GM18909 (cell line): ENCODE measurements around the gene RGS3.
A peak's percentile ranks its signal among the peaks of the same experiment; 100 is the strongest.
"Not testable (repeated sequence)": the region's sequence is repeated elsewhere in the genome, so short reads cannot be mapped to it uniquely, and the experiment has no call there.

ENCODE experiments used
- ATAC-seq: cut with Tn5 transposase; IDR thresholded peaks from one replicate; pipeline ENCODE4 v1.9.1; 2021; ENCODE audit warnings: mild to moderate bottlenecking; ENCODE audit not compliant: unreplicated experiment, poor library complexity

Gene RGS3

GRCh38 chr9:113463418-113464285, at the start of gene RGS3:
Gene RGS3 (plus strand): TSS chr9:113463727. CDS start chr9:113463803, 76 bp downstream.
- no peak for ATAC-seq

DNA sequence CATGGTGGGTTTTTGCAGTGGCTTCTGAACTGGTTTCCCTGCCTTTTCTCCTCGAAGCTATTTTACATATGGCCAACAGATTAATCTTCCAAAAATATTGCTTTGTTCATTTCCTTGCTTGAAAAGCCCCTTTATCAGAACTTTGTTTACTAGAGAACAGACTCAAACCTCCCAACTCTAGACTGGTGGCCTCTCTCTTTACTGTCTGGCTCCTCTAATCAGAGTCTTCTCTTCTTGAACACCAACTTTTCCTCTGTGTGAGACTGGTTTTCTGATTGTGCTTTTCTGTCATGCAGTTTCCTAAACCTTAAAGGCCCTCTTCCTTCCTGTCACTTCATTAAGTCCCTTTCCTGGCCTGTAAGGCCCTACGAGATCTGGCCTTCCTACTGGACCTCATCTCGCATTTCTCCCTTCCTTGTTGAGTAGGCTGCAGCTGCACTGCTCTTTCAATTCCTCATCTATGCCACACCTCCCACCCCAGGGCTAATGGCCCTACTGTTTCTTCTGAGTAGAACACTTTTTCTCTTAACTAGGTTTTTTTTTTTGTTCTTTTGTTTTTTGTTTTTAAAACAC, 47.3 kb upstream of the RGS3 start:
- peak; percentile 97 for ATAC-seq

DNA sequence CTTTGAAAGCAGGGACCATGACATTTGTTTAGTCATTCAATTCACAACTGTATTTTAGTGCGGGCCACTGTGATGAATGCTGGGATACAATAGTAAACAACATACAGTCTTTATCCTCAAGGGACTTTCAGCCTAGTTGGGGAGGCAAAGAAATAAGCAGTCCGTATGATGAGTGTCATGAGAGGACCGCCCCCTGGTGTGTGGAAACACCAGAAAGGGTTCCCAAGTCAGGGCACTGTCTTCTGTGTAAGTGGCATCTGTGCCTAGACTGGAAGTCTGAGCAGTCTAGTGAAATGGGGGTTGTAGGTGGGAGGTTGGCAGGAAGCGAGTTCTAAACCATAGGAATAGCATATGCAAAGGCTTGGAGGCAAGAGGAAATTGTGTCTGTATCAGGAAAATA, 46.2 kb upstream of the RGS3 start:
- no peak for ATAC-seq

DNA sequence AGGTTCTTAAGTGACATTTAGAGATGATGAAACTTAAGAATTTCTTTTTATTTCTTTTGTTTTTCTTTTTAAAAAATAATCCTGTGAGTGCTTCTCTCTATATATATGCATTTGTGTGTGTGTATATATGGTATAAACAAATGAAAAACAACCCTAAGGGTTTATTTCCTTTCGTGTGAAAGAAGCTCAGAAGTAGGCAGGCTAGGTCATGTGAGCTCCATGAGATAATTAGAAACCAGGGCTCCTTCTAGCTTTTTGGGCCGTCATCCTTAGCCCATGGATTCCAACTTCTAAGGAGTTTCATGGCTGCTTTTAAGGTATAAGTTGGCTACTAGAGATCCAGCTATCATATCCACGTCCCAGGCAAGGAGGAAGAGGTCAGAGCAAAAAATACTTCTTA, 41.8 kb upstream of the RGS3 start:
- ATAC-seq: no peak

DNA sequence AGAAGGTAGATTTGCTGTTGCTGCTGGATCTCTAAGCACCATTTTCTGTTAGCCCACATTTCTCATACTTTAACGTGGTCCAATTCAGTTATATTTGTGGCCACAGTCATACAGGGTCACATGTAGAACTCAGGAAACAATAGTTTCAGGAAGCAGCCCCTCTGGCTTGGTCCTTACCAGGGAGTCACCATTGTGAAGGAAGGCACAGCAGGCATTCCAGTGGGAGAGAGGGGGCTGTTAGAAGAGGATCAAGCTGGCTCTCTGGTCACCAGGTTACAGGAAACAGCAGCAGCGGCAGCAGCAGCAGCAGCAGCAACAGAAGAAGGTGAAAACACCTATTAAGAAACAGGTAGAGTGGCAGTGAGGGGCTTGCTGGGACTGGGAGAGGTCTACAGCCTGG, 38.5 kb upstream of the RGS3 start:
- ATAC-seq: no peak

DNA sequence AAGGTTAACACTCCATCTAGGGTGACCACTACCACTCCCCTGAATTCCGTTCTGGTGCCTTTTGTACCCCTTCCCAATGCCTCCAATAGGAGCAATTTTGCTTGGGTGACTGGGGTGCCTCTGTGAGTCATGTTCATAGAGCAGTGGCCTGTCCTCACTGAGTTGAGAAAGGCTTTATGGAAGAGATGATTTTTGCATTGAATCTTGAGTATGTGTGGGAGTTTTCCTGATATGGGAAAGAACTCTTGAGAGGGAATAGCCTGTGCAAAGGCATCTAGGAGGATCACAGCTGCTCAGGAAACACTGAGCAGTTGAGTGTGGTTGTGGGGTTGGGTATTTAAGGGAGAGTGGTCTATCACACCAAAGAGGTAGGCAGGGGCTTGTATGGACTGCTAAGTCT, 36.8 kb upstream of the RGS3 start:
- no peak for ATAC-seq

GRCh38 chr9:113427629-113428028, 35.9 kb upstream of the RGS3 start:
- no peak for ATAC-seq

GRCh38 chr9:113428062-113428615, 35.4 kb upstream of the RGS3 start:
- ATAC-seq: no peak

- ATAC-seq: no peak
Measured at GRCh38 chr9:113431191-113431590, 32.3 kb upstream of the RGS3 start.

DNA sequence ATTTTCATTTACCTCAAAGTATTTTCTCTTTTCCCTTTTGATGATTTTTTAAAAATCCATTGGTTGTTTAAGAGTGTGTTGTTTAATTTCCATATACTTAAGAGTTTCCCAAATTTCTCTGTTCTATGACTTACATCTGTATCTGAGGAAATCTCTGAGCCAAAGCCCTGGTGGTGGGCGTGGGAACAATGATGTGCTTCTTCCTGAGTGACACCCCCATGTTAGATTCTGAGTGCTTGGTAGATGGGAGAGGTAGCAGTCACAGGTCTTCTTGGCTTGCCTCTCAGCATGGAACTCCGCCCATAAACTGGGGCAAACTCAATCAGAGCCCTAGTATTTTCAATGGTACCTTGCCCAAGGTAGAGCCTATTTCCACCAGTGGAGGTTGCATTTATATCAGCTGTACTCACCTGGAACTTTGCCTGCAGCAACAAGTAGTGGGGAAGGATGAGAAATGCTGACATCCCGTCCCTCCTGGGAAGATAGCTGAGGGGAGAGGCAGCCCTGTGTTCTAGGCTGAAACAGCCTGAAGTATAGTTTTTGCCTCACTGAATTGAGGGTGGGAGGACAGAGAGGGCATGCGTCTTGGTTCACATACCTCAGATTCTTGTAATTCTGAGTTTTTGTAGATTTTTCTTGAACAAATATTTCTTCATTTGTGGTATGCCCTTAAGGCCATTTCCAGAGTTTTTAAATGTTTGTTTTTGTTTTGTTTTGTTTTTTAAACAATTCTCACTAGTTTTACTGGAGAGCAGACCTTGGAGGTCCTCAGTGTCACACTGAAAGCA, 26.6 kb upstream of the RGS3 start:
- no peak for ATAC-seq

DNA sequence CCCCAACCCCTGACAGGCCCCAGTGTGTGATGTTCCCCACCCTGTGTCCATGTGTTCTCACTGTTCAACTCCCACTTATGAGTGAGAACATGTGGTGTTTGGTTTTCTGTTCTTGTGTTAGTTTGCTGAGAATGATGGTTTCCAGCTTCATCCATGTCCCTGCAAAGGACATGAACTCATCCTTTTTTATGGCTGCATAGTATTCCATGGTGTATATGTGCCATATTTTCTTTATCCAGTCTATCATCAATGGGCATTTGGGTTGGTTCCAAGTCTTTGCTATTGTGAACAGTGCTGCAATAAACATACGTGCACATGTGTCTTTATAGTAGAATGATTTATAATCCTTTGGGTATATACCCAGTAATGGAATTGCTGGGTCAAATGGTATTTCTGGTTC, 25.8 kb upstream of the RGS3 start:
- ATAC-seq: not testable (repeated sequence)

DNA sequence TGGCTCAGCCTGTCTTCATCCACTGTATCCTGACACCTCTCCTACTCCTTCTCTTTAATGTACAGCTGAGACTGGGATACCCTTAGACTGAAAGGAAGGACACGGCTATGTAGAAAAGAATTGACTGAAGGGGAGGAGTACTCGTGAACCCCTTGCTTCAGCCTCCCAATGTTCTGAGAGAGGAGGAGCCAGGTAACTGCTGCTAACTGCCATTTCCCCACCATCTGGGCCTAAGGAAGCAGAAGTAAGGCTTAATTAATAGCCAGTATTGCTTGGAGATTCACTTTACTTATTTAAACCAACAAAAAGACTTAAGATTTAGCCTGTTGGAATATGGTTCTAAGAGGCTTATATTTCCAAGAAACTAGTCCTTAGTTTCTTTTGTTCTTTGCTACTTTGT, 18.8 kb upstream of the RGS3 start:
- no peak for ATAC-seq

- no peak for ATAC-seq
Measured at GRCh38 chr9:113446323-113446740, 17.2 kb upstream of the RGS3 start.

GRCh38 chr9:113449376-113449775, 14.2 kb upstream of the RGS3 start:
- no peak for ATAC-seq

GRCh38 chr9:113452113-113452605, 11.4 kb upstream of the RGS3 start:
- ATAC-seq: no peak

DNA sequence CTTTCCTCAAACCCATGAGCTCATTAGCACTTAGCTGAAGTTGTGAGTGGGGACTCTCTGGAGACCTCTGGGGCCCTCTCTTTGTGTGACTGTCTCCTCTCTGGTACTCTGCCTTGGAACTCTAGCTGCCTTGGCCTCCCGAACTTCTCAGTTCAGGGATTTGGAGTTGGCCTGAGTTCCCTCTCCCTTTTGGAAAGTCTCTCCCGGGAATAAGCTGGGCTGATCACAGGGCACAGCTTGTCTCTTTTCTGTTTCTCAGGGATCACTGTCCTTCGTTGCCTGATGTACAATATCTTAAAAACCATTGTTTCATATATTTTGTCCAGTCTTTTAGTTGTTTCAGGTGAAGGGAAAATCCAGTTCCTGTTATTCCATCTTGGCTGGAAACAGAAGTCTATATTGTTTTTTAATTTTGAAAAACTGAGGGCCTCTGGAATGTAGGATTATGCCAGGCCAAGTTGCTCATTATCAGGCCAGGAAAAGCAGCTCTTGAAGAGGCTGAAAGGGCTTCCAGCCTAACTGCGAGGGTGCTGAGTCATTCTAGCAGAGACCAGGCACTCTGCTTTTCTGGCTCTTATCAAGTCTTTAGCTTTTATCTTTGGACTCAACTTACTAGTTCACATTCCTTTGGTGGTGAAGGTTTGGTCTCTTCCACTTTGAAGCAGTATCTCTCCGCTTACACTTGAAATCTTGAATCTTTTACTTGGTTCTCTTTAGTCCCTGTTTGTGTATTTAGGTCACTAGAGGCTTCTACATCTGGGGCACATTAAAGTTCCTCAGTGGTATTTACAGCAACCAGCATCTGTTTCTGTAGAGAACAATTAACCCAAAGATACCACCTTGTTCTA, 8.4 kb upstream of the RGS3 start:
- no peak for ATAC-seq

DNA sequence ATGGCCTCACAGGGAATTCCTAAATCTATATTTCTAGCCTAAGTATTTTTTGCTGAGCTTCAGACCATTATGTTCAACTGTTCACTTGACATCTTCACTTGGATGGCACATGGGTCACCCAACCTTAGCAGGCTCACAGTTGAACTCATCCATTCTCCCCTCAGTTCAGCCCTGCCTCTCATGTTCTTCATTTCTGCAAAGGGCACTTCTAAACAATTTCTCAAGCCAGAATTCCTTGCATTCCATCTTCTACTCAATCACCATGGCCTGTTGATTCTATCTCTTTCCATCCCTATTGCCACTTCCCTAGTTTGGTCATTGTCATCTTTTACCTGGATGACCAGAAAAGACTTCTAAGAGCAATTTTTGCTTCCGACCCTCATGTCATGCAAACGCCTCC, 7.3 kb upstream of the RGS3 start:
- ATAC-seq: no peak

DNA sequence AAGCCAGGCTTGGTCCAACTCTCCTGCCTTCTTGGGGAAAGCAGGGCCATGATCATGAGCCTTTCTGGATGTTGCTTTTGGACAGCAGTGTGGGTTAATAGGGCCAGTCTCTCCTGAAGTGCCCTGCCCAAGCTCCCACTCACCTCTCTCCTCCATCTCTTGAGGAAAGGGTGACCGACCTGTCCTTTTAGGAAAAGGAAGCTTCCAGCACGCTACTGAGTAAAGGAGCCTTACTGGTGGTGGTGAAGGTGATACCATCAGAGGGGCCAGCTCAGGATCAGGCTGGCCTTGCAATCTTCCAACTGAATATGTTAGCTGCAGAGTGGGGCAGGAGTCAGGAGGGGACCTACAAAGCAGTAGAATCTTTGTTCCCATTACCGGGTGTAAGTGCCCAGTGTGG, 2.2 kb upstream of the RGS3 start:
- ATAC-seq: no peak

DNA sequence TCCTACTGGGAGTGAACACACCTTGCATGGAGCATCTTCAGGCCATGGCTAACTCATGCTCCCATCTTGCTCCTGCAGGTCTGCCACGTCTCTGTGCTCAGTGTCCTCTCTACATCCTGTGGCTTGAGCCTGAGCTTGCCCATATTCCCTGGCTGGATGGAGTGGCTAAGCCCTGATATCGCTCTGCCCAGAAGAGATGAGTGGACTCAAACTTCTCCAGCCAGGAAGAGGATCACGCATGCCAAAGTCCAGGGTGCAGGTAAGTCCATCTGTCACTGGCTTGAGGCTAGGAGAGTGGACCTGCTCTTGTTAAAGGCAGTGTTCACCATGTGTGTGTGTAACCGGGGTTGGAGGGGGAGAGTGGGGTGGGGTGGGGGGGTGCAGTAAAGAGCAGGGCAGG, 1.6 kb upstream of the RGS3 start:
- ATAC-seq: no peak

GRCh38 chr9:113462781-113463286, 693 bp upstream of the RGS3 start:
- no peak for ATAC-seq
